Epithelial cell of esophagus (primary cell): ENCODE results near the gene FILIP1.

Source experiments
- DNase-seq: peaks from one replicate; pipeline ENCODE4 v3.0.0; 2010; ENCODE audit warnings: low read depth
- H3K4me3 ChIP-seq: 2 replicates; pipeline ENCODE4 v1.5.1; 2011; ENCODE audit warnings: mild to moderate bottlenecking, low read length, control low read depth
- TF ChIP-seq, protein P1 (sequence below): IDR thresholded peaks from 2 replicates; pipeline ENCODE4 v1.5.1; 2011; ENCODE audit warnings: low read depth, mild to moderate bottlenecking, low read length, control low read depth, inconsistent platforms; ENCODE audit not compliant: insufficient read depth; ENCODE audit errors: missing control alignments

Gene FILIP1

DNA sequence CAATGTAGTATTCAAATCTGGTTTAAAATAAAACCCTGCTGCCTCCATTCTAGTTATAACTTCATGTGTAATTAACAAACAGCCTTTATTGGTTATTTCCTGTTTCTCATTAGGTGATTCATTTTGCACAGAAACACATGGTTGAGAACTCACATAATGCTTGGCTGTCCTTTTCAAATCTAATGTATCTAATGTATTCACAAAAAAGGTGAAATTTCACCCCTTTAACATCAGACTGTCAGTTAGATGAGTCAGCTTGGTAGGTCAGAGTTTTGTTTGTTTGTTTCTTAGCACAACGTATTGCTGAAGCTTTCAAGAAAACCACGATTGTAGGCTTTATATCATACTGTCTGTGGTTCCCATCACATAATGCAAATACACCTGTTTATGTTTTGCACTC is 130.3 kb downstream of the FILIP1 start:
- TF ChIP-seq, protein P1, sequence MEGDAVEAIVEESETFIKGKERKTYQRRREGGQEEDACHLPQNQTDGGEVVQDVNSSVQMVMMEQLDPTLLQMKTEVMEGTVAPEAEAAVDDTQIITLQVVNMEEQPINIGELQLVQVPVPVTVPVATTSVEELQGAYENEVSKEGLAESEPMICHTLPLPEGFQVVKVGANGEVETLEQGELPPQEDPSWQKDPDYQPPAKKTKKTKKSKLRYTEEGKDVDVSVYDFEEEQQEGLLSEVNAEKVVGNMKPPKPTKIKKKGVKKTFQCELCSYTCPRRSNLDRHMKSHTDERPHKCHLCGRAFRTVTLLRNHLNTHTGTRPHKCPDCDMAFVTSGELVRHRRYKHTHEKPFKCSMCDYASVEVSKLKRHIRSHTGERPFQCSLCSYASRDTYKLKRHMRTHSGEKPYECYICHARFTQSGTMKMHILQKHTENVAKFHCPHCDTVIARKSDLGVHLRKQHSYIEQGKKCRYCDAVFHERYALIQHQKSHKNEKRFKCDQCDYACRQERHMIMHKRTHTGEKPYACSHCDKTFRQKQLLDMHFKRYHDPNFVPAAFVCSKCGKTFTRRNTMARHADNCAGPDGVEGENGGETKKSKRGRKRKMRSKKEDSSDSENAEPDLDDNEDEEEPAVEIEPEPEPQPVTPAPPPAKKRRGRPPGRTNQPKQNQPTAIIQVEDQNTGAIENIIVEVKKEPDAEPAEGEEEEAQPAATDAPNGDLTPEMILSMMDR = no peak
- peak; percentile 9 for DNase-seq
- no peak overlapping the region for H3K4me3 ChIP-seq

DNA sequence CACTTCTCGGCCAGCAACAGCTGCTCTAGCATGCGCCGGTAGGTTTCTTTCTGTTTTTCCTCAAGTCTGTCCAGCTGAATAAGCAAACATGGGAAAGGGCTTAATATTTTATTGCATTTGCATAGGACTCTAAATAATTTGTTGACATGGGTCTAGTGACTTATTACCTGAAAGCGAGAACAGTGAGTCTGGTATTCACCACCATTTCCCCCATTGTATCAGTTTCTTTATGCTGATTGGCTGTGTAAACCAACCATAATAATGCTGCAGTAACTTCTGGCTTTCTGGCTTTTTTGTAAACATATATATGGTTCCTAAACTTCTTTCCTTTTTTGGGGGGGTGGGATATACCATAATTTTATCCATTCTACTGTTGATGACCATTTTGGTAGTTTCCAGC is 140.0 kb downstream of the FILIP1 start:
- DNase-seq = no peak

DNA sequence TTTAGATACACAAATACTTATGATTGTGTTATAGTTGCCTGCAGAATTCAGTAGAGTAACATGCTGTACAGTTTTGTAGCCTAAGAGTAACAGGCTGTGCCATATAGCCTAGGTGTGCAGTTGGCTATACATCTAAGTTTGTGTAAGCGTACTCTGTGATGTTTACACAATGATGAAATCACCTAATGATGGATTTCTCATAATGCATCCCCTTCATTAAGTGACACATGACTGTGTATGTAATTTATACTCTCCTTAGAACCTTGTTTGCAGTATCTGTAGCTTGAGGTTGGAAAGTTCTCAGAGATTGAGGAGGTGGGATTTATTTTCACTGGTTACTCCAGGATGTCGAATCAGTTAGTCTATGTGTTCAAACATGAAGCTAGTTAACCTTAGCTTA is 142.0 kb downstream of the FILIP1 start:
- peak; percentile 38 for DNase-seq
- no peak overlapping the region for H3K4me3 ChIP-seq
- TF ChIP-seq, protein P1 = no peak

More for the DNA sequence above, 140.0 kb downstream of the FILIP1 start:
- H3K4me3 ChIP-seq = no peak overlapping the region
- TF ChIP-seq, protein P1 = no peak

DNA sequence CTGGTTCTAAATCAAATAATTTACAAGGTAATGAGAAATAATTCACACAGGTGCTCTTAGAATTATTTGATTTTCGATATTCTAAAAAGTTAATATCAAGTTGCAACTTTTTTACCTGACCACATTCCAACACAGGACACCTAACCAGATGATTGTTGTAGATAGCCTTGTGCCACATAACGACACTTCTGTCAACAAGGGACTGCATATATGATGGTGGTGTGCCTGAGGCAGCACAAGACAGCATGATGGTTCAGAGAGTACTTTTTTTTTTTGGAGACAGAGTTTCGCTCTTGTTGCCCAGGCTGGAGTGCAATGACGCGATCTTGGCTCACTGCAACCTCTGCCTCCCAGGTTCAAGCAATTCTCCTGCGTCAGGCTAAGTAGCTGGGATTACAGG is 142.8 kb downstream of the FILIP1 start:
- DNase-seq = no peak
- TF ChIP-seq, protein P1 = no peak

DNA sequence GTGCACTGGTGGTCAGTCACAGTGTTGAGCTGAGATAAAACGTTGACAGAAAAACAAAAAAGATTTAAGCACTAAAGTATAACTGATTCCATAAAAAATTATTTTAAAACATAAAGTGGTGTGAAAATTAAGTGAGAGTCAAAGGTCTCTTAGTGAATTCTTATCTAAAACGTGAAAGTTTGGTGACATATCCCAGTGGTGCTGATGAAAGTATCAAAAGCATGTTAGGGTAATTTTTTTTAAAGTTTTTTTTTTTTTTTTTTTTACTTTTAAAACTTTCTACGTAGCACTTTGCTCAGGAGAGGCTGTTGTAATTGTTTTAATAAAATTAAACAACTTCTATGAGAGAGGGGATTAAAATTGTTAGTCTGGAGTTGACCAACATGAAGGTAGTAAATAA is 143.4 kb downstream of the FILIP1 start:
- TF ChIP-seq, protein P1 = no peak
- H3K4me3 ChIP-seq = no peak overlapping the region
- no peak for DNase-seq

More for the DNA sequence above, 142.8 kb downstream of the FILIP1 start:
- no peak overlapping the region for H3K4me3 ChIP-seq

DNA sequence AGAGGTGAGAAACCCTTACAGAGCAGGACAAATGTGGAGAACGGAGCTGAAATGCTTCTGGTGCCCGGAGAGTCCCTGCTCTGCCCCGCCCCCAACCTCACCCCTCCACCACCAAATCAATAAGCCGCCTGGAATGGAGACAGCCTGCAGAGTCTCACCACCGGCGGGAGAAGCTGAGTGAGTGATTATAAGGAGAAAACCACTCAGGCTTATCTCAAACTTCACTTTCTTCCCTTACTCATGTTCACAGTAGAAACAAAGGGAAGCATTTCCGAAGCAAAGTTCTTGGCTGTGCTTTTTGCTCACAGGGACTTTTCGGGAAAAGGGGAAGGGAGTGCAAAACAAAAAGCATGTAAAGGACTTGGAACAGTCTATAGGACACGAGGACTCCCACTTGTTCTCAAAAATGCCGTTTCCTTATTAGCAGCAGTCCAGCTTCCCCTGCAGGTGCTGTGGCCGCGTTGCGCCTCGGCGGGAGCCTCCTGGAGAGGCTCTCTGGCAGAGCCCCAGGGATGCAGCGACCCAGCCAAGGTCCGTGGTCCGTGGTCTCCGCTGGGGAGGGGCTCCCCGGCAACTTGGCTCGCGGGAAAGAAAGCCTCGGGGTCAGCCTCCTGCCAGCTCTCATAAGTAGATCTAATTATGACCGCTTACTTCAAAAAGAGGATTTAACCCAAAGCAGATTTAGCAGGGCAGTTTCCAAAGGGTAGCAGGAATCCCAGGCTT is 144.2 kb downstream of the FILIP1 start:
- TF ChIP-seq, protein P1 = no peak
- H3K4me3 ChIP-seq = no peak overlapping the region
- peak; percentile 14 for DNase-seq

DNA sequence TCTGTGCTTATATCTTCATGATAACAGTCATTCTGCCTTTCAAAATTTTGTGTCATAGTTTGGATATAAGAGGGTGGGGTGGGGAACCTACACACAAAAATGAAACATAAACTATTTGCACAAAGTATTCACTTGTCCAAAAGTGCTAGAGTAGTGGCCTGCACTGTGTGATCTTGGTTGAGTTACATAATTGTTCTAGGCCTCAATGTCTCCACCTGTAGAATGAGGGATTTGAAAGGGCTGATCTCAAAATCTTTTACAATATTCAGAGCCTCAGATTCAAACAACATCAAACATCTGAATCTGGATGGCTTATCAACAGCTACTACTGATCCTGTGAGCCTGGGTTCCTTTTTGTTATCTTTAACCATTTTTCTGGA is 144.7 kb downstream of the FILIP1 start:
- H3K4me3 ChIP-seq = no peak overlapping the region
- TF ChIP-seq, protein P1 = no peak

More for the DNA sequence above, 144.7 kb downstream of the FILIP1 start:
- DNase-seq = no peak
